HepG2 (cell line): ENCODE results near the gene CISD2. TPM values are rescaled to one million over a fixed set of nuclear protein-coding genes. Genes with fewer than 3 reads are reported as not detected.

Source experiments
- BORCS8-MEF2B ChIP-seq: sonication (generic); formaldehyde crosslinking; IDR thresholded peaks from 2 replicates; pipeline ENCODE4 v1.8.0; 2022; ENCODE audit warnings: mild to moderate bottlenecking, missing genetic modification reagents
- DPF2 ChIP-seq: sonication (generic); formaldehyde crosslinking; IDR thresholded peaks from 2 replicates; pipeline ENCODE4 v1.4.0; 2020; ENCODE audit warnings: mild to moderate bottlenecking, low read depth, missing genetic modification reagents, borderline replicate concordance
- HNRNPLL ChIP-seq: fragments of 200-400 bp; formaldehyde crosslinking; IDR thresholded peaks from 2 replicates; pipeline ENCODE4 v1.6.1; 2017; ENCODE audit warnings: mild to moderate bottlenecking, low read depth, low read length; ENCODE audit not compliant: poor library complexity, severe bottlenecking
- IRX3 ChIP-seq: sonication (generic); formaldehyde crosslinking; IDR thresholded peaks from 2 replicates; pipeline ENCODE4 v1.8.1; 2023; ENCODE audit warnings: mild to moderate bottlenecking, low read depth, missing genetic modification reagents, borderline replicate concordance
- JUN ChIP-seq: sonication (generic); formaldehyde crosslinking; IDR thresholded peaks from 2 replicates; pipeline ENCODE4 v1.4.0; 2020; ENCODE audit warnings: mild to moderate bottlenecking, missing genetic modification reagents
- PAWR ChIP-seq: sonication (generic); formaldehyde crosslinking; IDR thresholded peaks from 2 replicates; pipeline ENCODE4 v1.4.0; 2020; ENCODE audit warnings: missing genetic modification reagents, mild to moderate bottlenecking, borderline replicate concordance
- PCBP2 ChIP-seq: fragments of 200-400 bp; formaldehyde crosslinking; optimal IDR thresholded peaks from 2 replicates; pipeline ENCODE3; 2018; ENCODE audit warnings: low read length, low read depth; ENCODE audit not compliant: poor library complexity, severe bottlenecking
- SMAD3 ChIP-seq: sonication (generic); formaldehyde crosslinking; IDR thresholded peaks from 2 replicates; pipeline ENCODE4 v1.4.0; 2020; ENCODE audit warnings: missing genetic modification reagents
- SP5 ChIP-seq: IDR thresholded peaks from 2 replicates; pipeline ENCODE4 v1.6.1; 2016; ENCODE audit warnings: low read depth, borderline replicate concordance
- TGIF2 ChIP-seq: IDR thresholded peaks from 2 replicates; pipeline ENCODE4 v1.6.1; 2016; ENCODE audit warnings: control low read depth, missing compliant biosample characterization
- YEATS4 ChIP-seq: sonication (generic); formaldehyde crosslinking; IDR thresholded peaks from 2 replicates; pipeline ENCODE4 v1.4.0; 2020; ENCODE audit warnings: missing genetic modification reagents, borderline replicate concordance
- ZMYM4 ChIP-seq: sonication (generic); formaldehyde crosslinking; IDR thresholded peaks from 2 replicates; pipeline ENCODE4 v1.8.1; 2023; ENCODE audit warnings: mild to moderate bottlenecking, missing genetic modification reagents
- ZNF331 ChIP-seq: sonication (generic); formaldehyde crosslinking; IDR thresholded peaks from 2 replicates; pipeline ENCODE4 v1.4.0; 2020; ENCODE audit warnings: missing genetic modification reagents
- ZNF350 ChIP-seq: sonication (generic); formaldehyde crosslinking; IDR thresholded peaks from 2 replicates; pipeline ENCODE4 v1.4.0; 2020; ENCODE audit warnings: mild to moderate bottlenecking, low read depth, missing genetic modification reagents, borderline replicate concordance
- ZNF589 ChIP-seq: sonication (generic); formaldehyde crosslinking; conservative IDR thresholded peaks from 2 replicates; pipeline ENCODE4 v1.8.0; 2022; ENCODE audit warnings: mild to moderate bottlenecking, moderate library complexity, missing genetic modification reagents
- ZNF891 ChIP-seq: sonication (generic); formaldehyde crosslinking; IDR thresholded peaks from 2 replicates; pipeline ENCODE4 v1.5.0; 2020; ENCODE audit warnings: mild to moderate bottlenecking, missing genetic modification reagents
- polyA plus RNA-seq, 8 experiments: library from polyadenylated mRNA; depleted of rRNA in 3 of 8; stranded (reverse) in 7 of 8; unstranded in 1 of 8; fragments of >200 nt; fragmentation: Illumina TruSeq in 4 of 8; extraction: Trizol in 4 of 8; gene quantifications; 2 replicates each; pipeline versions ENCODE4 v1.2.1 to v1.2.3, GENCODE V29; 2011 to 2016; ENCODE audit warnings: low read depth in 4 of 8, missing spikeins in 1 of 8, mixed read lengths in 1 of 8; ENCODE audit not compliant: insufficient read depth in 1 of 8
- total RNA-seq, 5 experiments: library from RNA; depleted of rRNA; stranded (reverse); fragments of >200 nt; fragmentation: Illumina TruSeq; extraction: Trizol; gene quantifications; 2 replicates each; pipeline ENCODE4 v1.2.3, GENCODE V29; 2016; ENCODE audit warnings: low read depth in 1 of 5
- TF ChIP-seq, protein P1 (sequence below): IDR thresholded peaks from 2 replicates; pipeline ENCODE4 v1.6.1; 2016; ENCODE audit warnings: low read depth, missing genetic modification reagents, missing compliant biosample characterization
- TF ChIP-seq, protein P2 (sequence below): sonication (generic); formaldehyde crosslinking; IDR thresholded peaks from 2 replicates; pipeline ENCODE4 v1.9.0; 2022; ENCODE audit warnings: low read depth, missing genetic modification reagents
- TF ChIP-seq, protein P3 (sequence below): sonication (generic); formaldehyde crosslinking; conservative IDR thresholded peaks from 2 replicates; pipeline ENCODE4 v1.4.0; 2020; ENCODE audit warnings: missing genetic modification reagents
- TF ChIP-seq, protein P4 (sequence below): sonication (generic); formaldehyde crosslinking; IDR thresholded peaks from 2 replicates; pipeline ENCODE4 v1.8.1; 2023; ENCODE audit warnings: mild to moderate bottlenecking, missing genetic modification reagents

CISD2 gene
- total and polyA plus RNA-seq, 2 of the 13 experiments (the other 11 are each of a cell fraction or from before 2014, with no cell fraction given), result 24.5 to 37.7 TPM

DNA sequence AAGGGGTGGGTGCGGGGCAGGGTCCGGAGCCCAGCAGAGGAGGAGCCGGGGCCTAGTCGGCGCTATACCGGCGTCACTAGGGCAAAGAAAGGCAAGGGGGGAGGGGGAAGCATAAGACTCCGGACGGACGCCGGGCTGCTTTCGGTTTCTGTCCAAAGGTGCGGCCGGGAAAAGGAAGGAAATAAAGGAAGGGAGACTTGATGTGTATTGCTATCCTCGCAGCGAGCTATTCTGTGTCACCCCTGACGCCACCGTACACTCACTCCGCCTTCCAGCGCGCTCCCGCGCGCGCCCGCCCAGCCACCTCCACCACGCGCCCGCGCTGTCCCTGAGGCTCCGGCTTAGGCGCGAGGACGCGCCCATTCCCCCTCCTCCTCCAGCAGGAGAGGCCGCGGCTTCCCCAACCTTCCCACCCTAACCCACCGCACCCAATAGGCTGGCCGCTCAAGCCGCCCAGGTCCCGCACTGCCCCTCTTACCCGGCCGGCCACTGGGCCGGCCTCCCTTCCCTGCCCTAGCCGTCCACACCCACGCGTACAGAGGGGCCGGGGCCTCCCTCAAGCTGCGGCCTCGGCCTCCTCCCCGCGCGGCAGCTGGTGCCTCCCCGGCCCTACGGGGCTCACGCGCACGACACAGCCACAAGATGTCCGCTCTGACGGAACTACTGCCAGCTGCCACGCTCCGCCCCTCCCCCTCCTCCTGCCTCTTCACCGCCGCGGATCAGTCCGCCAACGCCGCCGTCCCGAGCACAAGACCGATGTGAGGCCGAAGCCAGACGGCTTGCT is 41.7 kb upstream of the CISD2 start, which contains the start of gene UBE2D3 (continued):
- TF ChIP-seq PCBP2 (no peak), SP5 (CRISPR knock-in tag) (peak; percentile 45; the same call in 1 of the 2 replicates), ZNF891 (CRISPR knock-in tag) (no peak), ZMYM4 (CRISPR knock-in tag) (peak; percentile 73), SMAD3 (CRISPR knock-in tag) (0 out of 2 replicates have a peak, but pooled peaks have one; percentile 16), HNRNPLL (peak; percentile 39), PAWR (CRISPR knock-in tag) (no peak), ZNF589 (CRISPR knock-in tag) (peak; percentile 86), IRX3 (CRISPR knock-in tag) (0 out of 2 replicates have a peak, but pooled peaks have one; percentile 43), ZNF350 (peak; percentile 33; the same call in 1 of the 2 replicates), TGIF2 (CRISPR knock-in tag) (peak; percentile 60), DPF2 (CRISPR knock-in tag) (0 out of 2 replicates have a peak, but pooled peaks have one; percentile 51), BORCS8-MEF2B (CRISPR knock-in tag) (peak; percentile 77; the same call in 1 of the 2 replicates), JUN (CRISPR knock-in tag) (no peak; the same call in 1 of the 2 replicates), ZNF331 (peak; percentile 25), YEATS4 (CRISPR knock-in tag) (peak; percentile 95)
- TF ChIP-seq, protein P1, sequence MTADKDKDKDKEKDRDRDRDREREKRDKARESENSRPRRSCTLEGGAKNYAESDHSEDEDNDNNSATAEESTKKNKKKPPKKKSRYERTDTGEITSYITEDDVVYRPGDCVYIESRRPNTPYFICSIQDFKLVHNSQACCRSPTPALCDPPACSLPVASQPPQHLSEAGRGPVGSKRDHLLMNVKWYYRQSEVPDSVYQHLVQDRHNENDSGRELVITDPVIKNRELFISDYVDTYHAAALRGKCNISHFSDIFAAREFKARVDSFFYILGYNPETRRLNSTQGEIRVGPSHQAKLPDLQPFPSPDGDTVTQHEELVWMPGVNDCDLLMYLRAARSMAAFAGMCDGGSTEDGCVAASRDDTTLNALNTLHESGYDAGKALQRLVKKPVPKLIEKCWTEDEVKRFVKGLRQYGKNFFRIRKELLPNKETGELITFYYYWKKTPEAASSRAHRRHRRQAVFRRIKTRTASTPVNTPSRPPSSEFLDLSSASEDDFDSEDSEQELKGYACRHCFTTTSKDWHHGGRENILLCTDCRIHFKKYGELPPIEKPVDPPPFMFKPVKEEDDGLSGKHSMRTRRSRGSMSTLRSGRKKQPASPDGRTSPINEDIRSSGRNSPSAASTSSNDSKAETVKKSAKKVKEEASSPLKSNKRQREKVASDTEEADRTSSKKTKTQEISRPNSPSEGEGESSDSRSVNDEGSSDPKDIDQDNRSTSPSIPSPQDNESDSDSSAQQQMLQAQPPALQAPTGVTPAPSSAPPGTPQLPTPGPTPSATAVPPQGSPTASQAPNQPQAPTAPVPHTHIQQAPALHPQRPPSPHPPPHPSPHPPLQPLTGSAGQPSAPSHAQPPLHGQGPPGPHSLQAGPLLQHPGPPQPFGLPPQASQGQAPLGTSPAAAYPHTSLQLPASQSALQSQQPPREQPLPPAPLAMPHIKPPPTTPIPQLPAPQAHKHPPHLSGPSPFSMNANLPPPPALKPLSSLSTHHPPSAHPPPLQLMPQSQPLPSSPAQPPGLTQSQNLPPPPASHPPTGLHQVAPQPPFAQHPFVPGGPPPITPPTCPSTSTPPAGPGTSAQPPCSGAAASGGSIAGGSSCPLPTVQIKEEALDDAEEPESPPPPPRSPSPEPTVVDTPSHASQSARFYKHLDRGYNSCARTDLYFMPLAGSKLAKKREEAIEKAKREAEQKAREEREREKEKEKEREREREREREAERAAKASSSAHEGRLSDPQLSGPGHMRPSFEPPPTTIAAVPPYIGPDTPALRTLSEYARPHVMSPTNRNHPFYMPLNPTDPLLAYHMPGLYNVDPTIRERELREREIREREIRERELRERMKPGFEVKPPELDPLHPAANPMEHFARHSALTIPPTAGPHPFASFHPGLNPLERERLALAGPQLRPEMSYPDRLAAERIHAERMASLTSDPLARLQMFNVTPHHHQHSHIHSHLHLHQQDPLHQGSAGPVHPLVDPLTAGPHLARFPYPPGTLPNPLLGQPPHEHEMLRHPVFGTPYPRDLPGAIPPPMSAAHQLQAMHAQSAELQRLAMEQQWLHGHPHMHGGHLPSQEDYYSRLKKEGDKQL (CRISPR knock-in tag), result no peak
- TF ChIP-seq, protein P2, sequence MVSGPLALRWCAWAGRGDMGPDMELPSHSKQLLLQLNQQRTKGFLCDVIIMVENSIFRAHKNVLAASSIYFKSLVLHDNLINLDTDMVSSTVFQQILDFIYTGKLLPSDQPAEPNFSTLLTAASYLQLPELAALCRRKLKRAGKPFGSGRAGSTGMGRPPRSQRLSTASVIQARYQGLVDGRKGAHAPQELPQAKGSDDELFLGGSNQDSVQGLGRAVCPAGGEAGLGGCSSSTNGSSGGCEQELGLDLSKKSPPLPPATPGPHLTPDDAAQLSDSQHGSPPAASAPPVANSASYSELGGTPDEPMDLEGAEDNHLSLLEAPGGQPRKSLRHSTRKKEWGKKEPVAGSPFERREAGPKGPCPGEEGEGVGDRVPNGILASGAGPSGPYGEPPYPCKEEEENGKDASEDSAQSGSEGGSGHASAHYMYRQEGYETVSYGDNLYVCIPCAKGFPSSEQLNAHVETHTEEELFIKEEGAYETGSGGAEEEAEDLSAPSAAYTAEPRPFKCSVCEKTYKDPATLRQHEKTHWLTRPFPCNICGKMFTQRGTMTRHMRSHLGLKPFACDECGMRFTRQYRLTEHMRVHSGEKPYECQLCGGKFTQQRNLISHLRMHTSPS, result no peak; the same call in 1 of the 2 replicates
- TF ChIP-seq, protein P3, sequence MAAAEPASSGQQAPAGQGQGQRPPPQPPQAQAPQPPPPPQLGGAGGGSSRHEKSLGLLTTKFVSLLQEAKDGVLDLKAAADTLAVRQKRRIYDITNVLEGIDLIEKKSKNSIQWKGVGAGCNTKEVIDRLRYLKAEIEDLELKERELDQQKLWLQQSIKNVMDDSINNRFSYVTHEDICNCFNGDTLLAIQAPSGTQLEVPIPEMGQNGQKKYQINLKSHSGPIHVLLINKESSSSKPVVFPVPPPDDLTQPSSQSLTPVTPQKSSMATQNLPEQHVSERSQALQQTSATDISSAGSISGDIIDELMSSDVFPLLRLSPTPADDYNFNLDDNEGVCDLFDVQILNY (CRISPR knock-in tag), result peak; percentile 73; the same call in 1 of the 2 replicates
- TF ChIP-seq, protein P4, sequence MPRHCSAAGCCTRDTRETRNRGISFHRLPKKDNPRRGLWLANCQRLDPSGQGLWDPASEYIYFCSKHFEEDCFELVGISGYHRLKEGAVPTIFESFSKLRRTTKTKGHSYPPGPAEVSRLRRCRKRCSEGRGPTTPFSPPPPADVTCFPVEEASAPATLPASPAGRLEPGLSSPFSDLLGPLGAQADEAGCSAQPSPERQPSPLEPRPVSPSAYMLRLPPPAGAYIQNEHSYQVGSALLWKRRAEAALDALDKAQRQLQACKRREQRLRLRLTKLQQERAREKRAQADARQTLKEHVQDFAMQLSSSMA, result no peak
